IMR-90 (cell line): Measurements from ENCODE around the gene TSPAN14. TPM values are rescaled to one million over a fixed set of nuclear protein-coding genes. Genes with fewer than 3 reads are reported as not detected.

Experiments used
- ATAC-seq: fragments of 200-7000 bp; cut with Tn5 transposase; 2 replicates; pipeline ENCODE4 v1.9.1; 2020; ENCODE audit warnings: low read depth, mild to moderate bottlenecking, moderate library complexity
- BruUV-seq: library from RNA; stranded (reverse); fragments of 400-500 nt; replicated peaks from 2 replicates; lab custom pipeline; 2021; lab: Mats Ljungman, UMichigan
- CTCF ChIA-PET: fragments of 300-600 bp; formaldehyde crosslinking; extraction: SDS; loops from one replicate; lab custom pipeline; 2021; ENCODE audit warnings: antibody characterized with exemption; lab: Yijun Ruan, JAX
- POLR2A ChIA-PET: fragments of 300-600 bp; sonication (Branson Sonifier 250); formaldehyde crosslinking; loops from one replicate; lab custom pipeline; 2022; ENCODE audit warnings: antibody characterized with exemption; ENCODE audit not compliant: unreplicated experiment; lab: Charles Lee
- DNase-seq: peaks from one replicate; pipeline ENCODE4 v3.0.0; 2013
- H2AFZ ChIP-seq: replicated peaks from 2 replicates; pipeline ENCODE3; 2013; ENCODE audit warnings: low read length, mild to moderate bottlenecking; ENCODE audit not compliant: poor library complexity
- H2AK5ac ChIP-seq: 2 replicates; pipeline ENCODE4 v1.6.1; 2013; ENCODE audit warnings: low read depth, low read length, inconsistent platforms
- H2AK9ac ChIP-seq: replicated peaks from 2 replicates; pipeline ENCODE3; 2013; ENCODE audit warnings: mild to moderate bottlenecking, low read depth, low read length, moderate library complexity; ENCODE audit not compliant: poor library complexity
- H2BK120ac ChIP-seq: 2 replicates; pipeline ENCODE4 v1.6.1; 2013; ENCODE audit warnings: low read depth, low read length, inconsistent platforms
- H2BK15ac ChIP-seq: 3 replicates; pipeline ENCODE4 v1.6.1; 2013; ENCODE audit warnings: low read depth, low read length, inconsistent platforms
- H2BK20ac ChIP-seq: 2 replicates; pipeline ENCODE4 v1.6.1; 2013; ENCODE audit warnings: low read depth, mild to moderate bottlenecking, inconsistent platforms, low read length, moderate library complexity
- H2BK5ac ChIP-seq: 2 replicates; pipeline ENCODE4 v1.6.1; 2013; ENCODE audit warnings: mild to moderate bottlenecking, low read depth, low read length, inconsistent platforms; ENCODE audit not compliant: poor library complexity, severe bottlenecking
- H3K14ac ChIP-seq: replicated peaks from 2 replicates; pipeline ENCODE4 v1.6.1; 2013; ENCODE audit warnings: low read depth, low read length, inconsistent platforms
- H3K18ac ChIP-seq: 2 replicates; pipeline ENCODE4 v1.6.1; 2013; ENCODE audit warnings: low read depth, low read length, control low read depth
- H3K23ac ChIP-seq: 2 replicates; pipeline ENCODE4 v1.6.1; 2013; ENCODE audit warnings: low read depth, low read length, inconsistent platforms
- H3K27ac ChIP-seq: 2 replicates; pipeline ENCODE4 v1.5.1; 2013; ENCODE audit warnings: mild to moderate bottlenecking, control low read depth, low read length; ENCODE audit not compliant: insufficient read depth
- H3K27me3 ChIP-seq: 2 replicates; pipeline ENCODE4 v1.6.1; 2013; ENCODE audit warnings: low read length; ENCODE audit not compliant: control insufficient read depth, insufficient read depth
- H3K36me3 ChIP-seq: 2 replicates; pipeline ENCODE4 v1.6.1; 2013; ENCODE audit warnings: low read length, mixed read lengths; ENCODE audit not compliant: control insufficient read depth, insufficient read depth
- H3K4ac ChIP-seq: 2 replicates; pipeline ENCODE4 v1.6.1; 2013; ENCODE audit warnings: low read depth, low read length, inconsistent platforms
- H3K4me1 ChIP-seq: 2 replicates; pipeline ENCODE4 v1.6.1; 2013; ENCODE audit warnings: low read length, mixed read lengths; ENCODE audit not compliant: control insufficient read depth, insufficient read depth
- H3K4me2 ChIP-seq: 2 replicates; pipeline ENCODE4 v1.6.1; 2013; ENCODE audit warnings: low read depth, mild to moderate bottlenecking, control low read depth, low read length, moderate library complexity
- H3K4me3 ChIP-seq: 2 replicates; pipeline ENCODE4 v1.5.1; 2013; ENCODE audit warnings: low read depth, mild to moderate bottlenecking, control low read depth, low read length, moderate library complexity; ENCODE audit not compliant: insufficient read depth
- H3K56ac ChIP-seq: 2 replicates; pipeline ENCODE4 v1.6.1; 2013; ENCODE audit warnings: low read length, inconsistent platforms; ENCODE audit not compliant: insufficient read depth; ENCODE audit errors: extremely low read depth
- H3K79me1 ChIP-seq, 2 experiments: 2 replicates each; pipeline ENCODE4 v1.6.1; 2013; ENCODE audit warnings: low read length in 2 of 2, inconsistent platforms in 1 of 2, low read depth in 1 of 2
- H3K9ac ChIP-seq: 2 replicates; pipeline ENCODE4 v1.6.1; 2013; ENCODE audit warnings: low read depth, low read length, control low read depth
- H3K9me1 ChIP-seq: 2 replicates; pipeline ENCODE4 v1.6.1; 2013; ENCODE audit warnings: low read length, inconsistent platforms; ENCODE audit not compliant: insufficient read depth
- H3K9me3 ChIP-seq: 2 replicates; pipeline ENCODE4 v1.6.1; 2013; ENCODE audit warnings: low read length; ENCODE audit not compliant: control insufficient read depth, insufficient read depth
- H4K20me1 ChIP-seq: 2 replicates; pipeline ENCODE4 v1.6.1; 2013; ENCODE audit warnings: low read length, inconsistent platforms; ENCODE audit not compliant: insufficient read depth
- H4K5ac ChIP-seq: 2 replicates; pipeline ENCODE4 v1.6.1; 2013; ENCODE audit warnings: mild to moderate bottlenecking, low read depth, low read length, control low read depth
- H4K8ac ChIP-seq, 2 experiments: 2 replicates each; pipeline ENCODE4 v1.6.1; 2013; ENCODE audit warnings: low read depth in 2 of 2, low read length in 2 of 2, control low read depth in 1 of 2, inconsistent platforms in 1 of 2
- H4K91ac ChIP-seq: 2 replicates; pipeline ENCODE4 v1.6.1; 2013; ENCODE audit warnings: low read depth, low read length, inconsistent platforms; ENCODE audit not compliant: insufficient read depth
- BHLHE40 ChIP-seq: fragments of 150-350 bp; IDR thresholded peaks from 2 replicates; pipeline ENCODE4 v1.6.1; 2016; ENCODE audit warnings: mild to moderate bottlenecking, low read depth, low read length
- CEBPB ChIP-seq: IDR thresholded peaks from 2 replicates; pipeline ENCODE4 v1.6.1; 2012; ENCODE audit warnings: low read depth, low read length, improper control_type of control experiment
- CHD1 ChIP-seq: IDR thresholded peaks from 2 replicates; pipeline ENCODE4 v1.6.1; 2012; ENCODE audit warnings: low read depth, low read length, improper control_type of control experiment
- CTCF ChIP-seq: conservative IDR thresholded peaks from 2 replicates; pipeline ENCODE4 v1.5.1; 2012; ENCODE audit warnings: mild to moderate bottlenecking, low read depth, low read length, improper control_type of control experiment
- FOS ChIP-seq: fragments of 150-350 bp; IDR thresholded peaks from 2 replicates; pipeline ENCODE4 v1.6.1; 2016; ENCODE audit warnings: low read depth, low read length
- MAFK ChIP-seq: IDR thresholded peaks from 2 replicates; pipeline ENCODE4 v1.6.1; 2012; ENCODE audit warnings: low read depth, low read length, improper control_type of control experiment
- MAZ ChIP-seq: IDR thresholded peaks from 2 replicates; pipeline ENCODE4 v1.6.1; 2012; ENCODE audit warnings: low read depth, mild to moderate bottlenecking, low read length, improper control_type of control experiment, moderate library complexity, borderline replicate concordance
- MXI1 ChIP-seq: IDR thresholded peaks from 2 replicates; pipeline ENCODE4 v1.6.1; 2012; ENCODE audit warnings: low read depth, mild to moderate bottlenecking, low read length, moderate library complexity, borderline replicate concordance
- NFE2L2 ChIP-seq: fragments of 150-350 bp; IDR thresholded peaks from 2 replicates; pipeline ENCODE4 v1.6.1; 2016; ENCODE audit warnings: low read depth, mild to moderate bottlenecking, low read length
- POLR2A ChIP-seq: IDR thresholded peaks from 2 replicates; pipeline ENCODE4 v1.6.1; 2012; ENCODE audit warnings: mild to moderate bottlenecking, low read depth, low read length
- RAD21 ChIP-seq: IDR thresholded peaks from 2 replicates; pipeline ENCODE4 v1.6.1; 2012; ENCODE audit warnings: low read length, improper control_type of control experiment
- RCOR1 ChIP-seq: IDR thresholded peaks from 2 replicates; pipeline ENCODE4 v1.6.1; 2012; ENCODE audit warnings: mild to moderate bottlenecking, low read length, improper control_type of control experiment; ENCODE audit not compliant: insufficient replicate concordance
- RFX5 ChIP-seq: IDR thresholded peaks from 2 replicates; pipeline ENCODE4 v1.8.0; 2012; ENCODE audit warnings: low read depth, mild to moderate bottlenecking, low read length, moderate library complexity
- SMC3 ChIP-seq: fragments of 150-350 bp; IDR thresholded peaks from 2 replicates; pipeline ENCODE4 v1.6.1; 2016; ENCODE audit warnings: low read depth, mild to moderate bottlenecking, antibody characterized with exemption, low read length, moderate library complexity
- USF2 ChIP-seq: fragments of 150-350 bp; IDR thresholded peaks from 2 replicates; pipeline ENCODE4 v1.6.1; 2017; ENCODE audit warnings: mild to moderate bottlenecking, antibody characterized with exemption, low read length, low read depth
- WGBS, 2 experiments: methylation state at CpG; one replicate each; pipeline versions ENCODE4 v1.1.5 to v1.1.7; 2013; ENCODE audit warnings: missing lambda C conversion rate in 2 of 2; ENCODE audit not compliant: insufficient read length in 1 of 2; ENCODE audit errors: extremely low coverage in 2 of 2; 5-methylcytosine and 5-hydroxymethylcytosine counted together
- dilution Hi-C: fragments of 300-500 bp; cut with HindIII; formaldehyde crosslinking; loops from one replicate; pipeline ENCODE4 v1.14.3; 2018; ENCODE audit warnings: low sequenced_read_pairs; ENCODE audit not compliant: unreplicated experiment
- in situ Hi-C: fragments of 300-500 bp; cut with MboI; formaldehyde crosslinking; loops from 3 replicates; pipeline ENCODE4 v1.14.3; 2019; ENCODE audit warnings: low sequenced_read_pairs, inconsistent platforms, mixed read lengths
- intact Hi-C: fragments of 100-400 bp; cut with micrococcal nuclease; formaldehyde crosslinking; loops from 2 replicates; pipeline ENCODE4 v1.10.0; 2022
- polyA plus RNA-seq, 3 experiments: library from polyadenylated mRNA; depleted of rRNA; stranded (reverse); fragments of >200 nt; gene quantifications; 2 replicates each; pipeline ENCODE4 v1.2.3, GENCODE V29; 2012; ENCODE audit warnings: low replicate concordance in 1 of 3
- total RNA-seq: library from RNA; depleted of rRNA; stranded (reverse); fragments of >200 nt; gene quantifications from 2 replicates; pipeline ENCODE4 v1.2.3, GENCODE V29; 2012
- TF ChIP-seq, protein P1 (sequence below): fragments of 150-350 bp; IDR thresholded peaks from 2 replicates; pipeline ENCODE4 v1.6.1; 2016; ENCODE audit warnings: low read depth, mild to moderate bottlenecking, low read length, moderate library complexity, borderline replicate concordance

Gene TSPAN14
- total and polyA plus RNA-seq, 2 of the 4 experiments (the other 2 are of a cell fraction) = 18.5 to 43.0 TPM

DNA sequence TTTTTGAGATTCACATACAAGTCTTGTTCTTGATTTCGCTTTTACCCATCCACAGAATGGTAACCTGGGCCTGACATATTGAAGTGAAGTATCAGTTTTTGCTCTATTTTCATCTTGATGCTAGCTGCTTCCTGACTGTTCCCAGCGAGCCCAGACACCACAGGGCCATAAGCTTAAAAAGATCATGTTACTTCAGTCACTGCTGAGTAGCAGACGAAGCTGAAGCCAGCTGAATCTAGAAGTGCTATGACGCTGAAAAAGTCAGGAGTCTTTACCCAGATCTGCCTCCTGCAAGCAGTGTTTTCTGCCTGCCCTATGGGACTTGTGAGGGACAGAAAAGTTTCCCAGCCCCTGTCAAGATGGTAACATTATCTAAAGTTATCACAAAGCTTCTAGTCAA lies 48.5 kb upstream of the TSPAN14 start:
- no peak overlapping the region for H2AFZ ChIP-seq
- no peak overlapping the region for H3K4ac ChIP-seq
- WGBS, 2 experiments = 13% methylated on average over 1 of the region's 4 CpGs; no CpG with 5 or more reads in 1 of the 2 experiments
- intact Hi-C loops = no loop called here
- H2BK120ac ChIP-seq = no peak overlapping the region
- H2BK15ac ChIP-seq = no peak overlapping the region
- H3K27ac ChIP-seq = no peak overlapping the region
- H3K79me1 ChIP-seq = no peaks in the 10 kb centered on the region
- no peaks in the 10 kb centered on the region for H3K9me1 ChIP-seq
- no peak overlapping the region for H3K18ac ChIP-seq
- ATAC-seq (no peak), DNase-seq (peak; percentile 16)
- H4K5ac ChIP-seq = no peak overlapping the region
- peaks cover 18% of the 10 kb centered on the region for H3K27me3 ChIP-seq
- H4K8ac ChIP-seq = no peak overlapping the region
- H3K56ac ChIP-seq = no peak overlapping the region
- no peak overlapping the region for H3K4me3 ChIP-seq
- H3K23ac ChIP-seq = no peak overlapping the region
- H3K4me1 ChIP-seq = no peaks in the 10 kb centered on the region
- no TSS peak for BruUV-seq
- H2BK5ac ChIP-seq = no peak overlapping the region
- TF ChIP-seq MXI1 (no peak), USF2 (no peak), RAD21 (no peak), BHLHE40 (no peak), MAZ (no peak), CEBPB (no peak), RFX5 (no peak), FOS (no peak), POLR2A (no peak), NFE2L2 (no peak), SMC3 (no peak), CHD1 (no peak), CTCF (no peak), RCOR1 (no peak), MAFK (no peak)
- TF ChIP-seq, protein P1, sequence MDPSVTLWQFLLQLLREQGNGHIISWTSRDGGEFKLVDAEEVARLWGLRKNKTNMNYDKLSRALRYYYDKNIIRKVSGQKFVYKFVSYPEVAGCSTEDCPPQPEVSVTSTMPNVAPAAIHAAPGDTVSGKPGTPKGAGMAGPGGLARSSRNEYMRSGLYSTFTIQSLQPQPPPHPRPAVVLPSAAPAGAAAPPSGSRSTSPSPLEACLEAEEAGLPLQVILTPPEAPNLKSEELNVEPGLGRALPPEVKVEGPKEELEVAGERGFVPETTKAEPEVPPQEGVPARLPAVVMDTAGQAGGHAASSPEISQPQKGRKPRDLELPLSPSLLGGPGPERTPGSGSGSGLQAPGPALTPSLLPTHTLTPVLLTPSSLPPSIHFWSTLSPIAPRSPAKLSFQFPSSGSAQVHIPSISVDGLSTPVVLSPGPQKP = no peak
- dilution Hi-C loops = no loop called here
- H2AK5ac ChIP-seq = no peak overlapping the region
- ChIA-PET POLR2A (no interaction called here), CTCF (interaction anchor here (1.4 kb wide), 1 partner anchor 28 kb away, joined by 6 read pairs; no protein-coding TSS in a partner anchor)
- H4K91ac ChIP-seq = no peak overlapping the region
- no peak overlapping the region for H3K14ac ChIP-seq
- H3K36me3 ChIP-seq = no peaks in the 10 kb centered on the region
- no peak overlapping the region for H3K9ac ChIP-seq
- in situ Hi-C loops = no loop called here
- no peaks in the 10 kb centered on the region for H3K9me3 ChIP-seq
- H2AK9ac ChIP-seq = no peak overlapping the region
- no peak overlapping the region for H2BK20ac ChIP-seq
- H3K4me2 ChIP-seq = no peak overlapping the region
- no peaks in the 10 kb centered on the region for H4K20me1 ChIP-seq
